Measurements from ENCODE around the gene PSMA7.
"Not testable (repeated sequence)": the region's sequence is repeated elsewhere in the genome, so short reads cannot be mapped to it uniquely, and the experiment has no call there.

Gene PSMA7

DNA sequence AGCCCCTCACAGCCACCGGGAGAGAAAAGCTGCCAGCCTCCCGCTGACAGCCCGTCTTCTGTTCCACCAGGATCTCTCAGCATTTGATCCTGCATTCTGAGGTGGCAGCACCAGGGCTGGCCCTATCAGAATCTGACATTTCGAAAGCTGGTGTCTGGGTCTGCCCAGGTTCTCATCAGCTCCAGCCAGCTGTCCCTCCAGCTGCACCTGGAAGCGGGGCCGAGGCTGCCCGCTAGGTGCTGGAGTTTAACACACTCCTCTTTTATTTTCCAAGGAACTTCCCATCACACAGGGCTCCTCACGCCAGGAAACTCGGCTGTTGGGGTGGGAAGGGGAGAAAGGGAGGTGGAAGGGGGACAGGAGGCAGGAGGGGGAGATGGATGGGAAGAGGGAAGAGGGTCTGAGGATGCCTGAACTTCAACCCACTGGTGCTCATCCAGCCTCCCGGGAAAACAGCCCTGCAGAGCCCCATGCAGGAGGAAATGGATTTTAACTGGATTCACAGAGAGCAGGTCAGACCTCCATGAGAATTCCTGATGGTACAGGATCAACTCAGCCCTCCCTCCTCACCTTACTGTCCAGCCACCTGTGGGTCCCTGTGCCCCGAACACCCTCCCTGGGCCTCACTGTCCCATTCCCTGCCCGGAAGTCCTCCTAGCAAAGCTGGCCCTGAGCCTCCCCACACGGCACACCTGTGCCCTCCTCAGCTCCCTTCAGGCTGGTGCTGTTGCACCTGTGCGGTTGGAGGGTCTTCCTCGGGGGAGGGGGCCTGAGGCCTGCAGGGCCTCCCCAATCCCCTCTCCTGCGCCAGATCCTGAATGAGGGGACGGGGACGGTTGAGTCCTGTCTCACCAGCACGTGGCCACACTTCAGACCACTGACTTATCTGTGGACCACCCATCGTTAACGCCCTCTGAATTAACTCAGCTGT, 24.8 kb downstream of the PSMA7 start:
- no peak for DNase-seq

DNA sequence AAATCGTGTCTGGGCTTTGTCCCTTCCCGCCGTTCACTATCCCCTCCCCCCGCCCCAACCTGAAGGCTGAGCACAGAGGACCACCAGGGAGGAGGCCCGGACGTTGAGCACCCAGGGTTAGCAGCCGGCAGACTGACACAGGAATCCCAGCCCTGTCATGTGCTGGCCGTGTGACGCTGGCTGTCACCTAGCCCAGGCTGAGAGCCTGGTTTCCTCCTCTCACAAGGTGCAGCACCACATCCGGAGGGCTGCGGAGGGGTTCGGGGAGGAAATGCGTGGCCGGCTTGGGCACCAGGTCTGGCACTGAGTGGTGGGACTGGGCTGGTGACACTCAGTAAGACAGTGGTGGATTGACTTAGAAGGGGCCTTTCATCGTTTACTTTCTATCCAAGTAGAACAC, 25.5 kb downstream of the PSMA7 start:
- peak; percentile 82 to 85 for DNase-seq

DNA sequence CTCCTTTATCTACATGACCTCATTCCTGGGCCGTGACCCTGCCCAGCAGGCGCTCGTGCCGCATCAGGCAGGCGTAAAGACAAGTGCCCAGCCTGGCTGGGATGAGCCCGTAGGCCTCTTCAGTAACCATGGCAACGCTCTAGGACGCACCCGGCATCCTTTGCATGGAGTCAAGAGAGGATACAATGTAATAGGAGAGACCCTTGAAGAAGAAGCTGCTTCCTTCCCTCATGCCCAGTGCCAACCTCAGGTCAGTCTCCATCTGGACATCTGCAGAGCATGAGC, 25.9 kb downstream of the PSMA7 start:
- no peak for DNase-seq

DNA sequence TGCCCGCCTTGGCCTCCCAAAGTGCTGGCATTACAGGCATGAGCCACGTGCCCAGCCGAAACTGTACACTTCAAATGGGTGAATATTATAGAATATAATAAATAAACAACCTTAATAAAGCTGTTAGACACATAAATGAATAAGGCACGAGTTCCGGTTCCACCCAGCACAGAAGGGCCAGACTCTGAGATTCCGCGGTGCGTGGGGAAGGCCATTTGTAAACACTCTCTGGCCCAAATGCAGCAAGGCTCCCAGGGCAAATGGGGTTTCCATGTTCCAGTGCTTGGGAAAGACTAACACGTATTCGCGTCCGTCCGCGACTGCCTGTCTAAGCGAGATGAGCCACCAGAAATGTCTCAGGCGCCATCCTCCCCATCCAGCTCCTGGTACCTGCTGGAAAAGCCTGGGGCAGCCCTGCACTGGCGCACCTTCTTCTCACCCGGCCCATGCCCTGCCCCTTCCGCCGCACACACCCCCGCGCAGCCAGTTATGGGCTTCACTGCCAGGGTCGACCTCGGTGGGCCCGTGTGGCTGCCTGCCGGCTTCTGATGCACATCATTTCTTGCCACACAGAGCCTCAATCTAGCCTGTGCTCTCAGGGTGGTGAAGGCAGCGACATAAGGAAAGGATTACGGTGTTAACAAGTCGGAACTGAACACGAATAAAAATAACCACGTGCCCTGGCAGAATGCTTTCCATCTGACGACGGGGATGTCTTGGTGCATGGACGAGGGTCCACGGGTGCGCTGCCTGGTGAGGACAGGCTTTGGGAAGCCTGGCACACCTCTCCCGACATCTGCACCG, 26.4 kb downstream of the PSMA7 start:
- DNase-seq: no peak

DNA sequence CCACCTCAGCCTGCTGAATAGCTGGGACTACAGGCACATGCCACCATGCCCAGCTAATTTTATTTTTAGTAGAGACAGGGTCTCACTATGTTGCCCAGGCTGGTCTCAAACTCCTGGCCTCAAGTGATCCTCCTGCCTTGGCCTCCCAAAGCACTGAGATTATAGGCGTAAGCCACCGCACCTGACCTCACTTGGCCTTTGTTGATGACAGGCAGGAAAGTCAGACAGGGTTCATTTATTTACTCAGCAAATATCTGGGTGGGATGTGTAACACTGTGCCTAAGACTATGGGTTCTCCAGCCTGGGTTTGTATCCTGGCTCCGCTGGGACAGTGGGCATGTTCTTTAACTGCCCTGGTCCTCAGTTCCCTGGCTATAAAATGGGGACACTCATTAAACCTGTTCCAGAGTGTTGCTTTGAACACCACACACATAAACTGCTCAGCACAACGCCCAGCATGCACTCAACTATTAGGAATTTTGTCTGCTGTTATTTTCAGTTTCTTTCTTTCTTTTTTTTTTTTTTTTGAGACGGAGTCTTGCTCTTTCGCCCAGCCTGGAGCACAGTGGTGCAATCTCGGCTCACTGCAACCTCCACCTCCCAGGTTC, 27.3 kb downstream of the PSMA7 start:
- DNase-seq: not testable (repeated sequence)

DNA sequence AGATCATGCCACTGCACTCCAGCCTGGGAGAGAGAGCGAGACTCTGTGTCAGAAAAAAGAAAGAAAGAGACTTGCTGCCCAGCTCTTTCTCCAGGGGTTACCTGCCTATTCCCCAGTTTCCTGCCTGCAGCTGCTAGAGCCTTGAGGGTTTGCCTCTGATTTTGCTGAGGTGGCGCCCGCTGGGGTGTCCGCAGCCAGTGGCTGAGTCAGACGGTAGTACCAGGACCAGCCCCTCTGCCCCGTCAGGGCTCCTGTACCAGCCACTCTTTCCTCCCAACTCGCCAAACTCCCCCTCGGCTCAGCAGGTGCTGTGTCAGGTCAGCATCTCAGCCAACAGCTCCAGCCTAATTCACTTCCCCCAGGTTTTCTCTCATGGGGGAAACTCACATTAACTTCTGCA, 28.3 kb downstream of the PSMA7 start:
- DNase-seq: no peak

DNA sequence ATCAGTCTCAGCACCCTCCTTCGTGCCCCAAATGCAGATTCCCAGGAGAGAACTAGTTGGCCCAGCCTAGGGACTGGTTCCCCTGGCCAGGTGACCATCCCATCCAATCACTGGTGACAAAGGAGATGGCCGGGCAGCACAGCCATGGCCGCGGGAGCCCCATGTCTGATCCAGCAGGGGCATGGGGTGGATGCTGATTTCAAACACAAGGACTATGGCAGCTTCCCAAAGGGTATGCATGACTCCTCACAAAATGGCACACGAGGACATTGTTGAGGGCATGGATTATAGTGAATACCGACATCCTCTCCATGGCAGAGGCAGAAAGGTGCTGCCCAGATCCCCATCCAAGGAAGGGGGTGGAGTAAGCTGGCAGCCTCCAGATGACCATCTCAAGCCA, 30.8 kb downstream of the PSMA7 start:
- DNase-seq: no peak

DNA sequence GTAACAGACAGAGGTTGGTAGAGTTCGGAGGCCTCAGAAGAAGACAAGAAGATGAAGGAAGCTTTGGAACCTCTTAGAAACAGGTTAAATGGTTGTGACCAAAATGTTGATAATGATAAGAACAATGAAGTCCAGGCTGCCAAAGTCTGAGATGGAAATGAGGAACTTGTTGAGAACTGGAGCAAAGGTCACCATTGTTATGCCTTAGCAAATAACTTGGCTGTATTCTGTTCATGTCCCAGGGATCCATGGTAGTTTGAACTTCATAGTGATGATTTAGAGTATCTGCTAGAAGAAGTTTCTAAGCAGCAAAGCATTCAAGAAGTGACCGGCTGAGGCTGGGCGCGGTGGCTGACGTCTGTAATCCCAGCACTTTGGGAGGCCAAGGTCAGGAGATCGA, 32.0 kb downstream of the PSMA7 start:
- no peak for DNase-seq

DNA sequence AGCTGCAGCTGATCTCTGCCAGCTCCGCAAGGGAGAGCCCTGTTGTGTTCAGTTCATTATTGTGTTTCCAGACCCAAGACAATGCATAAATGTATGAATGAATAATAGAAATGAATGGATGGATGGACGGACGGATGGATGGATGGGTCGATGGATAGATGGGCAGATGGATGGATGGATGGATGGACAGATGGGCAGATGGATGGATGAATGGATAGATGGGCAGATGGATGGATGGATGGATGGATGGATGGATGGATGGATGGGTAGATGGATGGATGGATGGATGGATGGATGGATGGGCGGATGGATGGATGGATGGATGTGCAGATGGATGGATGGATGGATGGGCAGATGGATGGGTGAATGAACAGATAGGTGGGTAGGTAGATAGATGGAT, 37.6 kb downstream of the PSMA7 start:
- no peak for DNase-seq

DNA sequence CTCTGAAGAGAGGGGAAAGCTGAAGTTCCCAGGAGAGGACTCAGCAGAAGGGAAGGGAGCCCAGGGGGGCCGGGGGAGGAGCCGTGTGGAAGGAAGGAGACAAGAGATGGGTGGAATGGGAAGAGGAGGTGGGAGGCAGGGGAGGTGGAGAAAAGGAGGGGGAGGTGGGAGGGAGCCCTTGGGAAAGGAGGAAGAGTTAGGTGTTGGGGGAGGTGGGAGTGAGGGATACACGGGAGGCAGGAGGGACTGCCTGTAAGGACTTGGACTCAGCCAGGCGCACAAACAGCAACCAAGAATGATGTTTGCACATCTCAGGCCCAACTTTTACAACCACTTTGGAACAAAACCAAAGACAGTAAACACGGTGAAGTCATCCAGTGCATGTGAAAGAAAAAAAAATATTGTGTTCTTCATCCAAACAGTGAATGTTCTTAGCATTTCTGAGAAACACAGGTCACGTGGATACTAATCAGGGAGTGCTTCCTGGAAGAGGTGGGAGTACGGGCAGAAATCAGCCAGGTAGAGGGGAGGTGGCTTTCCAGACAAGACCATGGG, 38.3 kb downstream of the PSMA7 start:
- DNase-seq: no peak

DNA sequence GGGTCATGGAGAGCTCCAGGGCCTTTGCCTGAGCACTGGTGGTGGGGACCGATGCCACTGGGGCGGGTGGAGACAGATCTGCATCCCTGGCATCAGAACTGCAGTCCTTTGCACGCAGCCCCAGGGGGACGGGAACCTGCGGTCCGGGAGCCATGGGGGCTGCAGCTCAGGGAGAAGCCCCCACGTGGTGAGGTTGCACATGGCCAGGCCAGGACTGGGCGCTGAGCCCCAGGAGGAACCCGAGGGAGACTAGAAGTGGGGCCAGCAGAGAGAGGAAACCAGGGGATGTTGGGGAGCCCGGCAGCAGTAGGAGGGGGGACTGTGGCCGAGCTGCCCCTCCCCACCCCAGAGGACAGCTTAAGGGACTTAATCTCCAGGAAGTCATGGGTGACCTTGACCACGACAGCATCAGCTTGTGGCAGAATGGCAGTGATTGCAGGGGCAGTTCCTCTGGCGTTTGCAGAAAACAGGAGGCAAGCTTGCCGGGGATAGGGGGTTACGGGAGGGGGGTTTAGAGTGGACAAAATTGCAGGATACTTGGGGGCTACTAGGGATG, 38.9 kb downstream of the PSMA7 start:
- no peak for DNase-seq

DNA sequence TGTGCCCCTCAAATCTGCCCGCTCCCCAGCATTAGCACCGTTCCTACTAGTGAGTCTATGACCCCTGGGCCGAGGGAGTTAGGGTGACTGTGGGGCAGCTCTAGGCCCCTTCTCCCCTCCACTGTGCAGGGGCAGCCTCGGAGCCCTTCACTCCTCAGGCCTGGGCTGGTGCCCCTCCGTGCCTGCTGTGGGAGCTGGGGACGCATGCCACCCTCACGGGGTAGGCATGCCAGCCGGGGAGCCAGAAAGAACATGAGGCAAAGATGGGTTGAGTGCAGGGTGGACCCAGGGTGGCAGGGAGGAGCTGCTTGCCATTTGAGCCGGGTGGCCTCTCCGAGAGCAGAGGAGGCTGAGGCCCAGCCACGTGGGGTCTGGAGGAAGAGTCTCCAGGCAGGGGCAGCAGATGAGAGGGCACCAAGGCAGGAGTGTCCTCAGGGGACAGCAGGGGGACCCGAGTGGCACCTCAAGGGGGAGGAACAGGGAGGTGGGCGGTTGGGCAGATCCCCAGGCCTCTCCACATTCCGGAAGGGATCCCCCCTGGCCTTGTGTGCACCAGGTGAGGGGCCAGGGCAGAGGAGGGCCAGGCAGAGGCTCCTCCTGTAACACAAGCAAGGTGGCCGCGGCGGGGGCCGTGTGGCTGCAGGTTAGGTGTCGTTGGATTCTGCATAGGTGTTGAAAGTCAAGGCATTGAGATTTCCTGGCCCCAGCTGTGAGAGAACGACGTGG, 39.5 kb downstream of the PSMA7 start:
- DNase-seq: no peak

DNA sequence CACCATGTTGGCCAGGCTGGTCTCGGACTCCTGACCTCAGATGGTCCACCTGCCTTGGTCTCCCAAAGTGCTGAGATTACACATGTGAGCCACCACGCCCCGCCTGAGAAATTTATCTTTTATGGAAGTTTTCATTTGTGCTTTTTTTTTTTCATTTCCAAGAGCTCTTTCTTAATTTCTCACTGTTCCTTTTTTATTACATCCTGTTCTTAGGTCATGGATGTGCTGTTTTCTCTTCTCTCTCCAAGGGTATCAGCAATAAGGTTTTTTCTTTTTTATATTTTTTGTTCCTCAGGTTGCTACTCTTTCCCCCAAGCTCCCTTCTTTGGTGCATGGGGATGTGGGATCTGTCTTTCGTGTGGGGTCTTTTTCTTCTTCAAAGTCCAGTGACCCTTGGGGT, 42.1 kb downstream of the PSMA7 start:
- DNase-seq: no peak

DNA sequence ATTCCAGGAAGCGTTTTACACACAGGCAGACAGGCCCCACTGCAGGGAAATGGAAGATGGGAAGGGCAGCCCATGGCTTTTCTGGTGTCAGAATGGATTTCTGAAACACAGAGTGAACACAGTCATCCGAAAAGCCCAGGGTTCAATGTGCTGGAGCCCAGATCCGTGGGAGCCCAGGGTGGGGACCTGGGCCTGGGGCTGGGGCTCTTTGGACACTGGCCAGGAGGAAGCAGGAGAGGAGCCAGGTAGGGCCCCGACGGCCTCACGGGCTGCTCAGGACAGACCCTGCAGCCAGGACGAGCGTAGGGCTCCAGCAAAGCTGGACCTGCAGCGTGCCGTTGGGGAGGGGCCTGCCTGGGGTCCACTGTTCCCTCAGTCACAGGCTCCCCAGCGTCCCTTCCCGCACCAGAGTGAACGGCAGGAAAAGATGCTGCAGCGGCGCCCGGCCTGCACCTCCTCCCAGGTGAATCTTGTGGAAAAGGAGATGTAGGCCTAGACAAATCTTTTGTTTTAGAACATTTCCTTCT, 45.2 kb downstream of the PSMA7 start:
- DNase-seq: no peak

DNA sequence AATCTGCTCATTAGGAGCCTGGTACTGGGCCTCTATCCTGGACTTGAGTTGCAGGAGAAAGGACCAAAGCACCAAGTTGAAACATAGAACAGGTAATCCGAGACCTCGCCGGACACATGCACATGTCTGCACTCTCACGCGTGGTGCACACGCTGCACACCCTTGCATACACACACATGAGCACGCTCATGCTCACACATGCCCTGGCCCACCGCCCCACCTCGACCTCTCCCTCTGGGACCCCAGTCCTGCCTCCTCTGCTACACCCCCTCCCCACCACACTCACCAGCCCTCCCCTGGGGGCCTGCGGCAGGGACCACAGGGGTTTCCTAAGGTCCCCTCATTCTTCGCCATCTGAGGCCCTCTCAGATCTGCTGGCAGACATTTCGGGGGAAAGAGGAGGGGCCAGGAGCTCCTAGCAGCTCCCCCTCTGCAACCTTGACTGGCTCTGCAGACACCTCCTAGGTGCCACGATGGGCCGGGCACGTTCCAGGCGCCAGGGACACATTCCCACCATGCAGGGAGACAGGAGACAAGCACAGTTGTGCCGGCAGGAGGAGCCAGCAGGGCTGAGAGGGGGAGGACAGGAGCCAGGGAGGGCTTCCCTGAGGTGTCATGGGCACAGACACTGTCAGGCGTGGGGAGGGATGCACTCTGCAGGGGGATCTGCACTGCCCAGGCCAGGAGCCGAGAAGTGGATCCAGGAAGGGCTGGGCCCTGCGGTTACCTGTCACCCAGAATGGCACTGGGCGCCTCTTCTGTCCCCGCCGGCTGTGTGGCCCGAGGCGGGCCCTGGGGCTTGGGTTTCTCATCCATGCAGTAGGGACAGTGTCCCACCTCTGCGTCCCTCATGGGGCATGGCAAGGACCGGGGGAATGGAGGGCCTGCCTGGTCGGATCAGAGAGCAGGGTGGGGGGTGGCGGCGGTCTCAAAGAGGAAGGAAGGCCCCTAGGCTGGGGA, 46.5 kb downstream of the PSMA7 start:
- DNase-seq: no peak

DNA sequence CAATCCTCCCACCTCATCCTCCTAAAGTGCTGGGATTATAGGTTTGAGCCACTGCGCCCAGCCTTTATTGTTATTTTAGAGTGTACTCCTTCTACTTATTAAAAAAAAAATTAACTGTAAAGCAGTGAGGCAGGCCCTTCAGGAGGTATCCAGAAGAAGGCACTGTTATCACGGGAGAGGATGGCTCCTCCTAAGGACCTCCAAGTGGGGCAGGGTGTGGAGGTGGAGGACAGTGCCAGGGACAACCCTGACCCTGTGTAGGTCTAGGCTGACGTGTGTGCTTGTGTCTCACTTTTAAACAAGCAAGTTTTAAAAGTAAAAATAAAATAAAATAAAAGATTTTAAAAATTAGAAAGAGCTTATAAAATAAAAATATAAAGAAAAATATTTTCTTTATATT, 53.8 kb downstream of the PSMA7 start:
- no peak for DNase-seq

DNA sequence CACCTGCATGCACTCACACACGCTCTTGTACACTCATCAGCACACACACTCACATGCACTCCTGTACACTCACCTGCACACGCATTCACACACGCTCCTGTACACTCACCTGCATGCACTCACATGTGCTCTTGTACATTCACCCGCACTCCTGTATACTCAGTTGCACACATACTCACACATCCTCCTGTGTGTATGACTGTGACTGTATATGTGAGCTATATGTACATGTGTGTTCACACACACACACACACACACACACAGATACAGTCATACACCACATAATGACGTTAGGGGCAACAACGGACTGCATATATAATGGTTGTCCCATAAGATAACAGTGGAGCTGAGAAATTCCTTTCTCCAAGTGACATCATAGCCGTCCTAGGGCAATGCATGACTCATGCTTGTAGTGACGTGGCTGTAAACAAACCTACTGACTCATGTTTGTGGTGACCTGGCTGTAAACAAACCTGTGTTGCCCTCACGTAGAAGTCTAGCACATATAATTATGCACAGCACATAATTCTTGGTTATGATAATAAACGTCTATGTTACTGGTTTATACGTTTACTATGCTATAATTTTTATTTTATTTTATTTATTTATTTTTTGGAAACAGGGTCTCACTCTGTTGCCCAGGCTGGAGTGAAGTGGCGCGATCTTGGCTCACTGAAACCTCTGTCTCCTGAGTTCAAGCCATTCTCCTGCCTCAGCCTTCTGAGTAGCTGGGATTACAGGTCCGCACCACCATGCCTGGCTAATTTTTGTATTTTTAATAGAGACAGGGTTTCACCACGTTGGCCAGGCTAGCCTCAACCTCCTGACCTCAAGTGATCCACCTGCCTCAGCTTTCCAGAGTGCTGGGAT, 54.7 kb downstream of the PSMA7 start:
- no peak for DNase-seq

DNA sequence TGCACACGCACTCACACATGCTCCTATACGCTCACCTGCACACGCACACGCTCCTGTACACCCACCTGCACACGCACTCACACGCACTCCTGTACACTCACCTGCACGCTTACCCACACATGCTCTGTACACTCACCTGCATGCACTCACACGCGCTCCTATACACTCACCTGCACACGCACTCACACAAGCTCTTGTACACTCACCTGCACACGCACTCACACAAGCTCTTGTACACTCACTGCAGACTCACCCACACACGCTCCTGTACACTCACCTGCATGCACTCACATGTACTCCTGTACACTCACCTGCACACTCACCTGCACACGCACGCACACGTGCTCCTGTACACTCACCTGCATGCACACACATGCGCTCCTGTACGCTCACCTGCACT, 55.6 kb downstream of the PSMA7 start:
- DNase-seq: no peak

DNA sequence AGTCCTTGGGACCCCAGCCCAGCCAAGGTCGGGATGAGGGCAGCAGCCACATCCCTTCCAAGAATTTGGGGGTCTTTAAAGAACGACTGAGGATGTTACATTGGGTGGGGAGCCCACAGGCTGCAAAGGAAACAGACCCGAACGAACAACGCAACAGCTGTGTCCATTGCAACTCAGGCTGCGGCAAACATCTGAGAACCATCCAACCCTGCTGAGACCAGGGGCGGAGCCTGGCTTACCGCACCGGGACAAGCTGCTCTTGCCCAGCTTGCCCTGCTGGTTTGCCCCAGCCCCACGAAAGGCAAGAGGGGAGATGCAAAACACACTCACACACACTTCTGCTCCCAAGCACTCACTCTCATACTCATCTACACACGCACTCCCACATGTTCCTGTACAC, 56.0 kb downstream of the PSMA7 start:
- DNase-seq: no peak

All from CD4-positive, alpha-beta T cell treated with Interleukin-4 for 1 hour (primary cell).